Bronchial epithelial cell (primary cell): ENCODE measurements around the gene ZNF14. TPM values are rescaled to one million over a fixed set of nuclear protein-coding genes. Genes with fewer than 3 reads are reported as not detected.

ENCODE experiments used
- DNase-seq: peaks from one replicate; pipeline ENCODE4 v3.0.0-alpha.2; 2010; ENCODE audit warnings: low read depth
- FAIRE-seq: peaks from 2 replicates; lab custom pipeline; 2011; peaks lifted over from hg19 to GRCh38; lab: Jason Lieb, UNC
- H3K27me3 ChIP-seq: 2 replicates; pipeline ENCODE4 v1.5.1; 2011; ENCODE audit warnings: low read length; ENCODE audit not compliant: control insufficient read depth, insufficient read depth
- H3K36me3 ChIP-seq: 2 replicates; pipeline ENCODE4 v1.5.1; 2011; ENCODE audit warnings: low read length; ENCODE audit not compliant: control insufficient read depth, insufficient read depth
- H3K4me3 ChIP-seq: 2 replicates; pipeline ENCODE4 v1.5.1; 2011; ENCODE audit warnings: mild to moderate bottlenecking, low read depth, low read length, control low read depth
- total RNA-seq: library from RNA; depleted of rRNA; stranded (reverse); fragments of >200 nt; gene quantifications from 2 replicates; pipeline ENCODE4 v1.2.1, GENCODE V29; 2014
- TF ChIP-seq, protein P1 (sequence below): IDR thresholded peaks from 2 replicates; pipeline ENCODE4 v1.5.1; 2011; ENCODE audit warnings: mild to moderate bottlenecking, moderate library complexity, low read length, control low read depth, inconsistent platforms; ENCODE audit not compliant: insufficient read depth, severe bottlenecking

The ZNF14 gene
- total RNA-seq, 1 donor from 2014 or later, result 4.2 TPM

DNA sequence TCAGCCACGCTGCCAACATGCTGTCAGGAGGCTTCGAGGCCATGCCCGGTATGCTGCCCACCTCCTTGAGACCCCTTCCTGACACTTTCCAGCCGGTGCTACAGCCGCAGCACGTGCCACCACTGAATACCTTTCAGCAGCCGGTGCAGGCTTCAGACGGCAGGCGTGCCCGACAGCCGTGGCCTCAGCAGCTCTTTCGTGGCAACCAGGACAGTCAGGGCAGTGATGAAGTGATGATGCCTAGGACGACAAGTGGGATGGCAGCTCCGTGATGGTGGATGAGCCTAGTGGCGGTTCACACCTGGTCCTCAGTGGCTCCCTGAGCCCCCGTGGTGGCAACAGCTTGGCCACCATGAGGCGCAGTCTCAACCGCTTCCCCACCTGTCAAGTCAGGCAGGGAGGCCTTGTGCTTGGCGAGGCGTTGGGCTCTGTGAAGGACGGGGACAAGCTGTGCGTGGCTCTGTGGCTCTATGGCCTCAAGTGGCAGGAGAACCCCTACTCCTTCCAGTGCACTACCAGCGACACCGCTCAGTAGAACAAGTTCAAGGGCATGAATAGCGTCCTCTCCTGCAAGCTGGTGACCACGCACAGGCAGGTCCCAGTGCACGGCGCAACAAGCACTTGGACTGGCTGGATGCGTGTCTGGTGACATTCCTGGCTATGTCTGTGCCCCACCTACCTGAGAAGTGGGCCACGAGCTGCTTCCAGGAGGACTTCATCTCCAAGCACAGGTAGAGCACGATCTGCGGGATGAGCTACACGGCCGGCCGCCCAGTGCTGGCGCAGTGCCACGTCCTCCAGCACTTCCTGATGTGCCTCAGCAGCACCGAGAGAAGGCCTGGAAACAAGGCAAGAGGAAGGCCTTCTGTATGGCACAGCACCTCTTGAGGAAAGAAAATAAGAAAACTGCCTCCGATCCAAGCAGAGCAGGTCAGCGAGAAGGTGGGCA, 18.2 kb upstream of the ZNF14 start:
- DNase-seq, result no peak
- no peaks in the 10 kb centered on the region for H3K27me3 ChIP-seq
- TF ChIP-seq, protein P1, sequence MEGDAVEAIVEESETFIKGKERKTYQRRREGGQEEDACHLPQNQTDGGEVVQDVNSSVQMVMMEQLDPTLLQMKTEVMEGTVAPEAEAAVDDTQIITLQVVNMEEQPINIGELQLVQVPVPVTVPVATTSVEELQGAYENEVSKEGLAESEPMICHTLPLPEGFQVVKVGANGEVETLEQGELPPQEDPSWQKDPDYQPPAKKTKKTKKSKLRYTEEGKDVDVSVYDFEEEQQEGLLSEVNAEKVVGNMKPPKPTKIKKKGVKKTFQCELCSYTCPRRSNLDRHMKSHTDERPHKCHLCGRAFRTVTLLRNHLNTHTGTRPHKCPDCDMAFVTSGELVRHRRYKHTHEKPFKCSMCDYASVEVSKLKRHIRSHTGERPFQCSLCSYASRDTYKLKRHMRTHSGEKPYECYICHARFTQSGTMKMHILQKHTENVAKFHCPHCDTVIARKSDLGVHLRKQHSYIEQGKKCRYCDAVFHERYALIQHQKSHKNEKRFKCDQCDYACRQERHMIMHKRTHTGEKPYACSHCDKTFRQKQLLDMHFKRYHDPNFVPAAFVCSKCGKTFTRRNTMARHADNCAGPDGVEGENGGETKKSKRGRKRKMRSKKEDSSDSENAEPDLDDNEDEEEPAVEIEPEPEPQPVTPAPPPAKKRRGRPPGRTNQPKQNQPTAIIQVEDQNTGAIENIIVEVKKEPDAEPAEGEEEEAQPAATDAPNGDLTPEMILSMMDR, result no peak
- FAIRE-seq, result no peak
- no peaks in the 10 kb centered on the region for H3K36me3 ChIP-seq
- no peak overlapping the region for H3K4me3 ChIP-seq

DNA sequence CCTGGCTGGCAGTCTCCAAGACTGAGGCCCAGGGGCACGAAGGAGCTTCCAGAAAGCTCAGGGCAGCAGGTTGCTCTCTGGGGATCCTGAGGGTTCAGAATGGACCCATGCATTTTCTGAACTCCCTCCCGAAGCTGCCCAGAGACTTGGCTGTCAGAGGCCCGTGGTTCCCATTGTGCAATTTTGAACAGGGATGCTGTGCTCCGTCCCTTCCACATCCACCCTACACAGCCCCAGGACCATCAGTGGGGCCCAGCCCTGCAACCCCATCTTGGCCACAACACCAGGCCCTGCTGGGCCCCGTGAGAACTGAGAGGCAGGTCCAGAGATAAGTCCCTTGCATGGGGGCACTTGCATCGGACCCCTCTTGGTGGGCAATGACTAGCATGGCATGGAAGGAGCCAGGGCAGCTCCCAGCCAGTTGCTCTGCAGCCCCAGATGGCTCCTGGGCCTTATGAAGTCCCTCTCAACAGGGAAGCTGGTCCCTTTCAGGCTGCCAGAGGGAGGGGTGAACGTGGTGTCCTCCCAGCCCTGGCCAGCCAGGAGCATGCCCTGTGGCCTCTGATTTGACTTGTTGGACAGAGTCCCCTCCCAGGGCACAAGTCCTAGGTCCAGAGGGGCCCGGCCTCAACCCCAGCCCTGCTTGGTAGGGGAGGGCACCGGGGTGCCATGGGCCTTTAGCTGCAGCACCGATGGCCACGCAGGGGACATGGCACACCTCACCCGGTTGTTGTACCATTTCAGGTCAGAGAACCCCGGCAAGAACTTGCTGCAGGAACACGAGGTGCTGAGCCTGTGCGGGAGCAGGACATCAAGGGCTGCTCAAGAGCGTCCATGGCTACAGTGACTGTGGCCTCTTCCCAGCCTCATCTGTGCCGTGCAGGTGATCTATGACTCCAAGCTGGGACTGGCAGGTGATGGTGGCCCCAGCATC, 17.3 kb upstream of the ZNF14 start:
- TF ChIP-seq, protein P1, result no peak
- FAIRE-seq, result no peak
- no peak for DNase-seq
- no peaks in the 10 kb centered on the region for H3K27me3 ChIP-seq
- no peaks in the 10 kb centered on the region for H3K36me3 ChIP-seq
- no peak overlapping the region for H3K4me3 ChIP-seq

DNA sequence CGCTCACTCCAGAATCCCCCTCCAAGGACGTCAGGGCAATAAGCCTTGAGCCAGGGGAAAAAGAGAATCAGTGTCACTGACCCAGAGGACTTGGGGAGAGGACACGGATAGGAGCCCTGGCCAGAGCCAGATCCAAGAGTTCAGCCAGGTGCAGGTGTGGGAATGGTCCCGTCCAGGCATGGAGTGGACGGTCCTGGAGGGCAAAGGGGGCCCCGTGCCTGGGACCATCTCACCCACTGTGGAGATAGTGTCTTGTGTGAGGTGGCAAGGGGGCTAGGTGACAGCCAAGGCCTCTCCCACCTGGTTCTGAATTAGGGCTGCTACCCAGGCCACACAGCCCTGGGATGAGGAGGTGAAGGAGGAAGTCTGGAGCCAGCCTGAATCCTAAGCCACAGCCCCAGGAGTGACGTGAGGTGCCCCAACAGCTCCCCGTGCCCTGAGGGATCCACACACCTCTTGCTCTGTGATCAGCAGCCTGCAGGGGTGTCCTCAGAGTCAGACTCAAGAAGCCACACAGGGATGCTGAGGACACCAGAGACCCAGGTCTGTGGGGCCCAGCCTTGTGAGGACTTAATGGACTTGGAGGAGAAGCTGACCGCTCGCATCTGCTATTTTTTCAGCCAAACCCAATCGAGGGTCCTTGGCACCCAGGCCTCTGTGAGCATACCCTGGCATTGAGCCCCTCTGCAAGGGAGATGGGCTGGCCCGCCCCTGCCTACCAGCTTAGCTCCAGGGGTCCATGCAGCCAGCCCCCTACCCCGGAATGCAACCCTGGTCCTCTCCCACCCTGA, 16.4 kb upstream of the ZNF14 start:
- FAIRE-seq, result no peak
- no peak overlapping the region for H3K4me3 ChIP-seq

DNA sequence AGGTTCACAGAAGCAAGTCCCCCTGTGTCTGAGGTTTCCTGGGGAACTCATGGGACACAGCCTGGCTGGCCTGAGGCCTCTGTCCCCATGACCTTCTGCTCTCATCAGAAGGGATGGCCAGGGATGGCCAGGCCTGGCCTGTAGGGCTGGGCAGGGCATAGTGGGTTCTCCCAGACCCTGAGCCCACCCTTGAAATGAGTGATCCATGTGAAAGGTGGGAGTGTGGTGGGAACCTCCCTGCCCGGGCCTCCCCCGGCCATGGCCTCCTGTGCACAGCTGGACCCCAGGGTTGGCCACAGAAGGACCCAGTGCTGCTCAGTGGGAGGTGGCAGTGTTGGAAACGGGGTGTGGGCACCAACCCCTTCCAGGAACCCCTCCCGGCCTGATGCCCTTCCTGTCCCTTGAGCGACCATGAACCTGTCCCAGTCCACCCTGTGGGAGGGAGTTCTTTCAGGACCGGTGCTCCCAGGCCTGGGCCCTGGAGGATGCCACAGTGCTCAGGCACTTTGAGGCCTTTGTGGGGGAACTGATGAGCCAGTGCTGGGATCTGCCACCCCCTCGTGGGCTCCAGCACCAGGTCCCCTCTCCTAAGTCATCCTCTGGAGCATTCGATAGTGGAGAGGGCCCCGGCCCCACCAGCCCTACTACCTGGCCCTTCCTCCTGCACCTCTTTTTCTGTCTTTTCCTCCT, 15.5 kb upstream of the ZNF14 start:
- no peak for FAIRE-seq
- no peaks in the 10 kb centered on the region for H3K27me3 ChIP-seq
- TF ChIP-seq, protein P1, result no peak
- no peaks in the 10 kb centered on the region for H3K36me3 ChIP-seq
- DNase-seq, result no peak
- H3K4me3 ChIP-seq, result no peak overlapping the region

More for the DNA sequence above, 16.4 kb upstream of the ZNF14 start:
- TF ChIP-seq, protein P1, result no peak
- H3K36me3 ChIP-seq, result no peaks in the 10 kb centered on the region
- DNase-seq, result no peak
- H3K27me3 ChIP-seq, result no peaks in the 10 kb centered on the region
